Muscle layer of duodenum (tissue), 2 donors: ENCODE data around the gene BCL11A.

Experiments used
- H3K27ac ChIP-seq: one replicate; pipeline ENCODE4 v1.7.0; 2013; ENCODE audit warnings: mild to moderate bottlenecking, low read length
- H3K27me3 ChIP-seq: one replicate; pipeline ENCODE4 v1.7.0; 2013; ENCODE audit warnings: low read depth, mild to moderate bottlenecking, control low read depth, low read length
- H3K36me3 ChIP-seq, 2 donors: one replicate each; pipeline ENCODE4 v1.7.0; 2013; ENCODE audit warnings: low read length in 2 of 2, control low read depth in 1 of 2, mild to moderate bottlenecking in 1 of 2; ENCODE audit not compliant: insufficient read depth in 2 of 2, control insufficient read depth in 1 of 2
- H3K4me1 ChIP-seq, 2 donors: one replicate each; pipeline ENCODE4 v1.7.0; 2013; ENCODE audit warnings: low read length in 2 of 2, mild to moderate bottlenecking in 2 of 2, control low read depth in 1 of 2, moderate library complexity in 1 of 2; ENCODE audit not compliant: insufficient read depth in 2 of 2, control insufficient read depth in 1 of 2
- H3K4me3 ChIP-seq, 2 donors: one replicate each; pipeline ENCODE4 v1.7.0; 2013; ENCODE audit warnings: low read length in 2 of 2, low read depth in 1 of 2, mild to moderate bottlenecking in 1 of 2
- H3K9me3 ChIP-seq, 2 donors: one replicate each; pipeline ENCODE4 v1.7.0; 2013; ENCODE audit warnings: low read length in 2 of 2, control low read depth in 1 of 2, mild to moderate bottlenecking in 1 of 2; ENCODE audit not compliant: control insufficient read depth in 1 of 2
- donor health status: healthy.

The BCL11A gene

GRCh38 chr2:60553495-60554073 is at the start of gene BCL11A:
TSS of gene BCL11A (minus strand) at chr2:60553654. CDS start at chr2:60553270, 384 bp downstream.
- Histone ChIP-seq H3K4me1 (peaks cover 0 to 57% of the 10 kb centered on the region in 2 donors), H3K9me3 (no peaks in the 10 kb centered on the region), H3K4me3 (peak within 1 kb of the TSS; percentile 77 to 93), H3K27ac (peak within 1 kb of the TSS; percentile 45), H3K36me3 (no peaks in the 10 kb centered on the region), H3K27me3 (peaks cover 16% of the 10 kb centered on the region)

- Histone ChIP-seq H3K4me3 (no peak overlapping the region), H3K36me3 (no peaks in the 10 kb centered on the region), H3K9me3 (peaks cover 0 to 4% of the 10 kb centered on the region in 2 donors), H3K4me1 (peaks cover 0 to 7% of the 10 kb centered on the region in 2 donors), H3K27me3 (no peaks in the 10 kb centered on the region), H3K27ac (no peak overlapping the region)
Measured at GRCh38 chr2:60602828-60603532, 49.5 kb upstream of the BCL11A start.

- Histone ChIP-seq H3K27me3 (no peaks in the 10 kb centered on the region), H3K4me3 (no peak overlapping the region), H3K4me1 (peaks cover 0 to 7% of the 10 kb centered on the region in 2 donors), H3K36me3 (no peaks in the 10 kb centered on the region), H3K9me3 (peaks cover 0 to 4% of the 10 kb centered on the region in 2 donors), H3K27ac (no peak overlapping the region)
Measured at GRCh38 chr2:60602388-60602787, 48.9 kb upstream of the BCL11A start.

- Histone ChIP-seq H3K4me1 (peaks cover 0 to 4% of the 10 kb centered on the region in 2 donors), H3K9me3 (peaks cover 0 to 8% of the 10 kb centered on the region in 2 donors), H3K27ac (no peak overlapping the region), H3K27me3 (no peaks in the 10 kb centered on the region), H3K36me3 (no peaks in the 10 kb centered on the region), H3K4me3 (no peak overlapping the region)
Measured at GRCh38 chr2:60598271-60598670, 44.8 kb upstream of the BCL11A start.

GRCh38 chr2:60597346-60597745 is 43.9 kb upstream of the BCL11A start:
- Histone ChIP-seq H3K4me1 (no peaks in the 10 kb centered on the region), H3K36me3 (no peaks in the 10 kb centered on the region), H3K27ac (no peak overlapping the region), H3K27me3 (no peaks in the 10 kb centered on the region), H3K4me3 (no peak overlapping the region), H3K9me3 (peaks cover 0 to 14% of the 10 kb centered on the region in 2 donors)

GRCh38 chr2:60596411-60596810 is 43.0 kb upstream of the BCL11A start:
- H3K36me3 ChIP-seq = no peaks in the 10 kb centered on the region
- no peaks in the 10 kb centered on the region for H3K4me1 ChIP-seq
- H3K9me3 ChIP-seq = peaks cover 0 to 15% of the 10 kb centered on the region in 2 donors
- no peaks in the 10 kb centered on the region for H3K27me3 ChIP-seq
- H3K27ac ChIP-seq = no peak overlapping the region
- H3K4me3 ChIP-seq = no peak overlapping the region

- no peaks in the 10 kb centered on the region for H3K4me1 ChIP-seq
- no peak overlapping the region for H3K4me3 ChIP-seq
- no peaks in the 10 kb centered on the region for H3K36me3 ChIP-seq
- H3K9me3 ChIP-seq = peaks cover 0 to 15% of the 10 kb centered on the region in 2 donors
- no peak overlapping the region for H3K27ac ChIP-seq
- H3K27me3 ChIP-seq = no peaks in the 10 kb centered on the region
Measured at GRCh38 chr2:60595953-60596352, 42.5 kb upstream of the BCL11A start.

- Histone ChIP-seq H3K4me1 (no peaks in the 10 kb centered on the region), H3K4me3 (no peak overlapping the region), H3K36me3 (no peaks in the 10 kb centered on the region), H3K9me3 (peaks cover 0 to 11% of the 10 kb centered on the region in 2 donors), H3K27me3 (no peaks in the 10 kb centered on the region), H3K27ac (no peak overlapping the region)
Measured at GRCh38 chr2:60589104-60589503, 35.6 kb upstream of the BCL11A start.

- Histone ChIP-seq H3K27ac (no peak overlapping the region), H3K36me3 (no peaks in the 10 kb centered on the region), H3K4me3 (no peak overlapping the region), H3K4me1 (peaks cover 0 to 4% of the 10 kb centered on the region in 2 donors), H3K9me3 (no peaks in the 10 kb centered on the region), H3K27me3 (no peaks in the 10 kb centered on the region)
Measured at GRCh38 chr2:60586081-60586480, 32.6 kb upstream of the BCL11A start.

- Histone ChIP-seq H3K9me3 (no peaks in the 10 kb centered on the region), H3K4me1 (peaks cover 0 to 4% of the 10 kb centered on the region in 2 donors), H3K4me3 (no peak overlapping the region), H3K27me3 (no peaks in the 10 kb centered on the region), H3K27ac (no peak overlapping the region), H3K36me3 (no peaks in the 10 kb centered on the region)
Measured at GRCh38 chr2:60585276-60585675, 31.8 kb upstream of the BCL11A start.

- H3K9me3 ChIP-seq = no peaks in the 10 kb centered on the region
- no peak overlapping the region for H3K27ac ChIP-seq
- no peak overlapping the region for H3K4me3 ChIP-seq
- H3K36me3 ChIP-seq = no peaks in the 10 kb centered on the region
- peaks cover 0 to 4% of the 10 kb centered on the region in 2 donors for H3K4me1 ChIP-seq
- no peaks in the 10 kb centered on the region for H3K27me3 ChIP-seq
Measured at GRCh38 chr2:60583604-60584003, 30.1 kb upstream of the BCL11A start.
